ENCODE results near the gene GLRA3. TPM values are rescaled to one million over a fixed set of nuclear protein-coding genes. Genes with fewer than 3 reads are reported as not detected.

The GLRA3 gene
- total and polyA plus RNA-seq, 8 donors: 0.03 to 0.11 (median 0.04) TPM; not detected in 3

DNA sequence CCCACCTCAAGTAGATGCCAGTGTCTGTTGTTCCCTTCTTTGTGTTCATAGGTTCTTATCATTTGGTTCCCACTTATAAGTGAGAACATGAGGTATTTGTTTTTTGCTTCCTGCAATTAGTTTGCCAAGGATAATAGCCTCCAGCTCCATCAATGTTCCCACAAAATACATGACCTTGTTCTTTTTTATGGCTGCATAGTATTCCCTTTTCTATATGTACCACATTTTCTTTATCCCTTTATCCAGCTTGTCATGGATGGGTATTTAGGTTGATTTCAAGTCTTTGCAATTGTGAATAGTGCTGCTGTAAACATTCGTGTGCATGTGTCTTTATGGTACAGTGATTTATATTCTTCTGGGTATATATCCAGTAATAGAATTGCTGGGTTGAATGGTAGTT is 138.4 kb downstream of the GLRA3 start:
- Histone ChIP-seq H3K4me1 (no peaks in the 10 kb centered on the region), H3K27ac (no peak overlapping the region), H3K27me3 (no peaks in the 10 kb centered on the region), H3K9me3 (peaks cover 0 to 23% of the 10 kb centered on the region in 2 donors), H3K4me3 (no peak overlapping the region), H3K36me3 (no peaks in the 10 kb centered on the region)
- TF ChIP-seq, protein P1, sequence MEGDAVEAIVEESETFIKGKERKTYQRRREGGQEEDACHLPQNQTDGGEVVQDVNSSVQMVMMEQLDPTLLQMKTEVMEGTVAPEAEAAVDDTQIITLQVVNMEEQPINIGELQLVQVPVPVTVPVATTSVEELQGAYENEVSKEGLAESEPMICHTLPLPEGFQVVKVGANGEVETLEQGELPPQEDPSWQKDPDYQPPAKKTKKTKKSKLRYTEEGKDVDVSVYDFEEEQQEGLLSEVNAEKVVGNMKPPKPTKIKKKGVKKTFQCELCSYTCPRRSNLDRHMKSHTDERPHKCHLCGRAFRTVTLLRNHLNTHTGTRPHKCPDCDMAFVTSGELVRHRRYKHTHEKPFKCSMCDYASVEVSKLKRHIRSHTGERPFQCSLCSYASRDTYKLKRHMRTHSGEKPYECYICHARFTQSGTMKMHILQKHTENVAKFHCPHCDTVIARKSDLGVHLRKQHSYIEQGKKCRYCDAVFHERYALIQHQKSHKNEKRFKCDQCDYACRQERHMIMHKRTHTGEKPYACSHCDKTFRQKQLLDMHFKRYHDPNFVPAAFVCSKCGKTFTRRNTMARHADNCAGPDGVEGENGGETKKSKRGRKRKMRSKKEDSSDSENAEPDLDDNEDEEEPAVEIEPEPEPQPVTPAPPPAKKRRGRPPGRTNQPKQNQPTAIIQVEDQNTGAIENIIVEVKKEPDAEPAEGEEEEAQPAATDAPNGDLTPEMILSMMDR (IDR thresholded peaks at IDR 0.05): no peak
- no peak for DNase-seq
- intact Hi-C loops (cut with DNase I): no loop called here
- no peak for ATAC-seq

DNA sequence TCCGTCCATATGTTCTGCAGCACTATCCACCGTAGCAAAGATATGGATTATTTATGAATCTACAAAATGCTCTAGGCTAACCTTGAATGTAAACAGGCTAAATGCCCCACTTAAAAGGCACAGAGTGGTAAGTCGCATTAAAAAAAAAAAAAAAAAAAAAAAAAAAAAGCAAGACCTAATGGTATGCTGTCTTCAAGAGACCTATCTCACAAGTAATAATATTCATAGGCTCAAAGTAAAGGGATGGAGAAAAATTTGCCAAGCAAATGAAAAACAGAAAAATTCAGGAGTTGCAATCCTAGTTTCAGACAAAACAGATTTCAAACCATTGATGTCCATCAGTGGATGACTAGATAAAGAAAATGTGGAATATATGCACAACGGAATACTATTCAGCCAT is 139.4 kb downstream of the GLRA3 start:
- no peaks in the 10 kb centered on the region for H3K4me1 ChIP-seq
- H3K36me3 ChIP-seq: no peaks in the 10 kb centered on the region
- TF ChIP-seq, protein P1 (IDR thresholded peaks at IDR 0.05): no peak
- peaks cover 0 to 23% of the 10 kb centered on the region in 2 donors for H3K9me3 ChIP-seq
- ATAC-seq (no peak), DNase-seq (no peak)
- H3K27me3 ChIP-seq: no peaks in the 10 kb centered on the region
- no peak overlapping the region for H3K27ac ChIP-seq
- no peak overlapping the region for H3K4me3 ChIP-seq
- intact Hi-C loops (cut with DNase I): no loop called here

DNA sequence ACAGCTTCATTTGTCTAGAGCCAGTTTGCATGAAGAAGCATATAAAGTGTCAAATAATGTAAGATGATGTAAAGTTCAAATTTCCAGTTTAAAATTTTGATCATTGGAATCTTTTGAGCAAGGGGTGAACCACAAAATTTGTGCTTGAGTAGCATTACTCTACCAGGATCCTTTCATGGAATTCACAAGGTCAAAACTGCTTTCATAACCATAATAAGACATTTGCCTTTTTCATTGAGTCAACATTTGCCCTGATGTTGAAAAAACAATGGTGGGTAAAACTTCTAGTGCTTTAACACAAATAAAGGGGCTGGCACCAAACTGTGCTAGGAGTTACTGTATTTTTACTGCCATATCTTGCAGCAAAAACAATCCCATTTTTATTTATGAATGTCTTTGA is 142.2 kb downstream of the GLRA3 start:
- H3K36me3 ChIP-seq: no peaks in the 10 kb centered on the region
- H3K27me3 ChIP-seq: no peaks in the 10 kb centered on the region
- intact Hi-C loops (cut with DNase I): no loop called here
- peaks cover 0 to 23% of the 10 kb centered on the region in 2 donors for H3K9me3 ChIP-seq
- no peak overlapping the region for H3K4me3 ChIP-seq
- no peak for ATAC-seq
- TF ChIP-seq, protein P1 (IDR thresholded peaks at IDR 0.05): no peak
- no peaks in the 10 kb centered on the region for H3K4me1 ChIP-seq
- no peak for DNase-seq
- no peak overlapping the region for H3K27ac ChIP-seq

DNA sequence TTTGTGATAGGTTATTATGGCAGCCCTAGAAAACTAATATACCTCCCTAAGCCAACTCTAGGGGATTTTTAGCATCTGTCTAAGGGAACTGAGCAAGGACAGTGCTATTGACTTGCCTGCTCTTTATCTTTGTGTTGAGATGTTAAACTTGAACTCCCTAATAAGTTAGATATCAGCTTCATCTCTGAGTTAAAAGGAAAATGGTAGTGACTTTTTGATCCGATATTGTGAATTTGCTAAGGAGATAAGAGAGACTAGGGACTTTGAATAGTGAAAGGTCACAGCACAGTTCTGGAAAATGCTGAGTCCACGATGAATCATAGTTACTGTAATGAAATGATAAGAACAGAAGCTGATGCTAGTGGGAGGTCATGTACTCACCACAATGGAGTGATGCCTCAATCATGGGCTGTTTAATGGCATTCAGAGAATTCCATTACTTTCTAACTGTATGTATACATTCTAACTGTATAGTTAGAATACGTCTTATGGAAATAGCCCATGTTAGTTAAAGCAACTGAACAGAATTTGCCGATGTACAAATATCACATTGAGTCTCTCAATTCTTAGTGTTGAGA is 147.2 kb downstream of the GLRA3 start:
- no peaks in the 10 kb centered on the region for H3K9me3 ChIP-seq
- intact Hi-C loops (cut with DNase I): no loop called here
- no peak overlapping the region for H3K27ac ChIP-seq
- DNase-seq (no peak), ATAC-seq (peak; percentile 47)
- H3K27me3 ChIP-seq: no peaks in the 10 kb centered on the region
- H3K4me3 ChIP-seq: no peak overlapping the region
- no peaks in the 10 kb centered on the region for H3K4me1 ChIP-seq
- TF ChIP-seq, protein P1 (IDR thresholded peaks at IDR 0.05): no peak
- no peaks in the 10 kb centered on the region for H3K36me3 ChIP-seq

DNA sequence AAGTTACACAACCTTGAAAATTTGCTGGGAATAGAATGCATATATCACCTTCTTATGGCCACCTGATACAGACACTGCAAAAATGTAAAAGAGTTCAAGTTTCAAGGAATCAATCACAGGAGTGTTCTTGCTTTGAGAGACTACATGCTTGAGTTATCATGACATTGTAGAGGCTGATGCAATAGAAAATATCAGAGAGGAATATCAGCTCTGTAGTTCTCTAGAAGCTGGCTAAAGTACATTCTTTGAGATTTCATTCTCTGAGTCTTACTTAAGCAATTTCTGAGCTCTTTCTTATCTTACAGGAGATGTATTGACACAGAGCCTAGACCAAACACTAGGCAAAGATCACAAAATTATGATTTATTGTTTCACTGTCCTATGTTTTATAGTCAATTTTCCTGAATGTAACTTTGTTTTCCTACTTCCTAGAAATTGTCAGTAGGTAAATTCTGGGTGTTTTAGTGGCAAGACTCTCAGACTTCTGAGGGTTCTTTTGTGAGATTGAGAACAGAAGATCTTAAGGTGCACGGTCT is 154.7 kb downstream of the GLRA3 start:
- H3K9me3 ChIP-seq: no peaks in the 10 kb centered on the region
- no peaks in the 10 kb centered on the region for H3K36me3 ChIP-seq
- H3K27me3 ChIP-seq: no peaks in the 10 kb centered on the region
- intact Hi-C loops (cut with DNase I): no loop called here
- TF ChIP-seq, protein P1 (IDR thresholded peaks at IDR 0.05): no peak
- no peak for DNase-seq
- no peak overlapping the region for H3K4me3 ChIP-seq
- no peak overlapping the region for H3K27ac ChIP-seq
- H3K4me1 ChIP-seq: no peaks in the 10 kb centered on the region
- no peak for ATAC-seq
